Lower leg skin (tissue), 3 donors: ENCODE measurements around the gene HDAC9.

Experiments
- POLR2A ChIP-seq, 2 donors: fragments of 450-650 bp; IDR thresholded peaks; one replicate each; pipeline ENCODE4 v1.6.1; 2016 to 2017; ENCODE audit warnings: antibody characterized with exemption in 2 of 2, mild to moderate bottlenecking in 1 of 2, moderate library complexity in 1 of 2
- TF ChIP-seq, protein P1 (sequence below), 3 donors: fragments of 450-650 bp; IDR thresholded peaks; one replicate each; pipeline ENCODE4 v1.5.1; 2016; ENCODE audit warnings: antibody characterized with exemption in 3 of 3, mild to moderate bottlenecking in 3 of 3, moderate library complexity in 2 of 3

DNA sequence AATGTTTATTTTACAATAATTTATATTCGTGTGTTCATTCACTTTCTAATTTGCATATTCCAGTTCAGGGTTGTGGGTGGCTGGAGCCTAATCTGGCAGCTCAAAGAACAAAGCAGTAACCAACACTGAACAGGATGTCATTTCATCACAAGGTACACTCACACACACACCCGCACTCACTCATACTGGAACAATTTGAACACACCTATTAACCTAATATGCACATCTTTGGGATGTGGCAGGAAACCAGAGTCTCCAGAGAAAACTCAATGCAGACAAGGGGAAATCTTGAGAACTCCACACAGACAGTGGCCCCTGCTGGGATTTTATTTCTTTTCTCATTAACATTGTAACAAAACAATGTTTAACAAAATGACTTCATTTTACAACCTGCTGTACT, 524.5 kb downstream of the HDAC9 start:
- TF ChIP-seq, protein P1, sequence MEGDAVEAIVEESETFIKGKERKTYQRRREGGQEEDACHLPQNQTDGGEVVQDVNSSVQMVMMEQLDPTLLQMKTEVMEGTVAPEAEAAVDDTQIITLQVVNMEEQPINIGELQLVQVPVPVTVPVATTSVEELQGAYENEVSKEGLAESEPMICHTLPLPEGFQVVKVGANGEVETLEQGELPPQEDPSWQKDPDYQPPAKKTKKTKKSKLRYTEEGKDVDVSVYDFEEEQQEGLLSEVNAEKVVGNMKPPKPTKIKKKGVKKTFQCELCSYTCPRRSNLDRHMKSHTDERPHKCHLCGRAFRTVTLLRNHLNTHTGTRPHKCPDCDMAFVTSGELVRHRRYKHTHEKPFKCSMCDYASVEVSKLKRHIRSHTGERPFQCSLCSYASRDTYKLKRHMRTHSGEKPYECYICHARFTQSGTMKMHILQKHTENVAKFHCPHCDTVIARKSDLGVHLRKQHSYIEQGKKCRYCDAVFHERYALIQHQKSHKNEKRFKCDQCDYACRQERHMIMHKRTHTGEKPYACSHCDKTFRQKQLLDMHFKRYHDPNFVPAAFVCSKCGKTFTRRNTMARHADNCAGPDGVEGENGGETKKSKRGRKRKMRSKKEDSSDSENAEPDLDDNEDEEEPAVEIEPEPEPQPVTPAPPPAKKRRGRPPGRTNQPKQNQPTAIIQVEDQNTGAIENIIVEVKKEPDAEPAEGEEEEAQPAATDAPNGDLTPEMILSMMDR (IDR thresholded peaks at IDR 0.05) = no peak
- no peak for TF ChIP-seq POLR2A (IDR thresholded peaks at IDR 0.05)
